TTC549 (cell line): ENCODE results near the gene F10.
"Not testable (repeated sequence)": the region's sequence is repeated elsewhere in the genome, so short reads cannot be mapped to it uniquely, and the experiment has no call there.

Experiments used
- FAIRE-seq: peaks from 2 replicates; lab custom pipeline; 2012; peaks lifted over from hg19 to GRCh38; lab: Jason Lieb, UNC

Gene F10

DNA sequence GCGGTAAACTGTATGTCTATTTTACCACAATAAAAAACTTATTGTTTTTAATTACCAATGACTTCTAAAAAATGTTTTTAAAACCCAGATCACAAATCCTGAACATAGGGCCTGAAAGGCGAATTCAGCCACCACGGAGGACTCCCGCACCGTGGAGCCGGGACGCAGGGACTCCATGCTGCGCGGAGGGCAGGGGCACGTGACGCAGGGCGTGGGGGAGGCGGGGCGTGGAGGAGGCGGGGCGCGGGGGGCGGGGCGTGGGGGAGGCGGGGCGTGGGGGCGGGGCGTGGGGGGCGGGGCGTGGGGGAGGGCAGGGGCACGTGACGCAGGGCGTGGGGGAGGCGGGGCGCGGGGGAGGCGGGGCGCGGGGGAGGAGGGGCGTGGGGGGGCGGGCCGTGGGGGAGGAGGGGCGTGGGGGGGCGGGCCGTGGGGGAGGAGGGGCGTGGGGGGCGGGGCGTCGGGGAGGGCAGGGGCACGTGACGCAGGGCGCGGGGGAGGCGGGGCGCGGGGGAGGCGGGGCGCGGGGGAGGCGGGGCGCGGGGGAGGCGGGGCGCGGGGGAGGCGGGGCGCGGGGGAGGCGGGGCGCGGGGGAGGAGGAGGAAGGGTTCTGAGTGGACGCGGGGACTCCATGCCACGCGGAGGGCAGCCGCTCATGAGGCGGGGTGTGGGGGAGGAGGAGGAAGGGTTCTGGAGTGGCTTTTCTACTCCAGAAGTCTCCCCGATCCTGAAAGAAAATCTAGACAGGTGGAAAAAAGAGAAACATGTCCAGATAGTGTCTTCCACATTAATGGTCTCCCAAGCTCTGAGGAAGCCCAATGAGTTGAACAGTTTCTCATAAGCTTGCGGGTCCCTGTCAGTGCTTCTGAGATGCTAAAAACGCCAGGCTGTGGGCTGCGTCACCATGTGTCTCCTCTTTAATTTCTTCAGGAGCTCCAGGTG, 31.5 kb downstream of the F10 start:
- no peak for FAIRE-seq

DNA sequence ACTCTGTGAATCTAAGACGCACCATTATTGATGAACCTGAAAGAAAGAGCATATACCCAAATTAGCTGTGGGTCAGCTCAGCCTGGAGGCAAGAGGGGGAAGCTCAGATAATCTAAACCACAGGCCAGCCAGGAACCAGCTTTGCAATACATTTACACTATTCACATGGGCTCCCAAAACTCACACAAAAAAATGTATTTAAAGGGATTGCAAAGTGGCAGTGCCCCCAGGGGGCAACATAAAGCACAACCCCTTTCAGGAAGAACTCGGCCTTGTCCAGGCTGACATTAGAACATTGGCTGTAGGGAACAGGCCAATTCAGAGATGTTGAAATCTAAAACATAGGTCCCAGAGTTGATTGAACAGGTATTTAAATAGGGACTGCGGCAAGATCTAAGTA, 32.6 kb downstream of the F10 start:
- FAIRE-seq, result no peak

DNA sequence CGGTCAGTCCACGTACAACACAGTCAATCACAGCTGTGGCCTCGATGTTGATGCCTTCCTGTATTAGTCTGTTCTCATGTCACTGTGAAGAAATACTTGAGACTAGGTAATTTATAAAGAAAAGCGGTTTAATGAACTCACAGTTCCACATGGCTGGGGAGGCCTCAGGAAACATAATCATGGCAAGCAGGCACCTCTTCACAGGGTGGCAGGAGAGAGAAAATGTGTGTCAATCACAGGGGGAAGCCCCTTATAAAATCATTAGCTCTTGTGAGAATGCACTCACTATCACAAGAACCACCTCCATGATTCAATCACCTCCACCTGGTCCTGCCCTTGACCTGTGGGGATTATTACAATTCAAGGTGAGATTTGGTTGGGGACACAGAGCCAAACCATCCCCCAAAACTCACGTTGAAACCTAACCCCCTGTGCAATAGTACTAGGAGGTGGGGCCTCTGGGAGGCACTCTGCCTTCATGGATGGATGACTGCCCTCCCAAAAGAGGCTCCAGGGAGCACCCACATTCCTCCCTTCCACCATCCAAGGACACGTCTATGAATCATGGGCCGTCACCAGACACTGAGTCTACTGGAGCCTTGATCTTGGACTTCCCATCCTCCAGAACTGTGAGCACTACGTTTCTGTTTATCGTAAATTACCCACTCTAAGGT, 33.5 kb downstream of the F10 start:
- FAIRE-seq, result no peak

DNA sequence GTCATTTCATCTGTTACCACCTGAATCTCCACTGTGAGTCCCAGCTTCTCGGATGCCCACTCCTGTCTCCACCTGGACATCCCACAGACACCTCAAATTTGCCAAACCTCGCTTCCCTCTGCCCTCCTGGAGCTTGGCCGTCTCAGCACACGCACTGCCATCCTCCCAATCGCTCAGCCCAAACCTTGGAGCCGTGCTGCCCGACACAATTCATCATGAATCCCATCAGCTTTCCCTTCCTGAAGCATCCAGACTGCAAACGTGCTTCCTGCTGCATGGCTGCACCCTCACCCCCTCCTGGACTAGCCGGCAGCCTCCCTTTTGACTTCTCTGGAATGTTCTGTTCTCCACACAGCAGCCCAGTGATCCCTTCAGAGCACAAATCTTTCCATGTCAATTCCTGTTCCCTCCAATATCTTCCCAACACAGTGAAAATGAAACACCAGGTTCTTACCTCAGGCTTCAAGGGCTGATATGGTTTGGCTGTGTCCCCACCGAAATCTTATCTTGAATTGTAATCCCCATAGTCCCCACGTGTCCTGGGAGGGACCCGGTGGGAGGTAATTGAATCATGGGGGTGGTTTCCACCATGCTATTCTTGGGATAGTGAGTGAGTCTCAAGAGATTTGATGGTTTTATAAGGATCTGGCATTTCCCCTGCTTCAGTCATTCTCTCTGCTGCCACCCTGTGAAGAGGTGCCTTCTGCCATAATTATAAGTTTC, 34.8 kb downstream of the F10 start:
- FAIRE-seq, result no peak

DNA sequence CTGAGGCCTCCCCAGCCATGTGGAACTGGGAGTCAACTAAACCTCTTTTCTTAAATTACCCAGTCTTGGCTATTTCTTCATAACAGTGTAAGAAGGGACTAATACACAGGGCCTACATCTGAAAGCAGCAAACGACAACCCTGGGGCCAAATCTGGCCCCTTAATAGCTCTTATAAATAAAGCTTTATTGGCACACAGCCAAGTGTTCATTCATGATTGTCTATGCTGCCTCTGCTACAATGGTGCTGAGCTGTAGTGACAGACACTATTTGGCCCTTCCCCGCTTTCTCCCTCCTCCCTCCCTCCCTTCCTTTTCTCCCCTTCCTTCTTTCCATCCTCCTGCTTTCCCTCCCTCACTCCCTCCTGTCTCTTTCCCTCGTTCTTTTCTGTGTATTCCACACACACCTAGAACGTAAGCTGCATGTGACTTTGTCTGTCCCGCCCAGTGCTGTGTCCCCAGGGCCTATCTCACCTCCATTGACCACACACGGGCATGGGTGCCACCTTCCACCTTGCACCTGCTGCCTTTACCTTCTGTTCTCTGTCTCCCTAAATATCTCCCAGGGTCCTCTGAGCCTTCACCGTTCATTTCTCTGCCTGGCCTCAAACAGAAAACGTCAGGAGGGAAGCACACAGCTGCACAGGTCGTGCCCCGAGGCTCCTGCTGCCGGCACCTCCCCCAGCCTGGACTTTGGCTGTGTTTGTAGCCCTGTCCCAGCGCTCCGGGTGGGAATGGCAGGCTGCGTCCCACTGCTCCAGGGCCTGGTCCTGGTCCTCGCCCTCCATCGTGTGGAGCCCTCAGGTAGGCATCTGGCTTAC, 35.5 kb downstream of the F10 start, which contains the start of gene PROZ:
Gene PROZ, plus strand, starts transcription at position 720 of the 819 bp plus-strand sequence. Its CDS starts 13 bp downstream, at position 733.
- FAIRE-seq, result no peak

DNA sequence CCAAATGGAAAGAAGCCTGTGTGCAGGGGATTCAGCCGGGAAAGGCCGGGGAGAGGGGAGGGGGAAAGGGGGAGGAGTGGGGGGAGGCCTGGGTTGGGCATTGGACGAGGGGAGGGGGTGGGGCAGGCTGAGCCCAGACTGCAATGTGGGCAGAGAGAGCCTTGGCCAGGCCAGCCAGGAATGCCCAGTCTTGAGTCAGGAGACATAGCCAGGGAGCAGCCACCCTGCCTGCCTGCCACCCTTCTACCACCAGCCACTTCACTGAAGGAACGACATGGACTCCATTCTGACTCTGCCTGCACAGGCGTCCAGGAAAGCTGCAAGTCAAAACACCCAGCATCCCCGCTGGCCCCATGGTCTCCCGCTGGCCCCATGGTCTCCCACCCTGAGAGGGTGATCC, 36.3 kb downstream of the F10 start:
- FAIRE-seq, result no peak

DNA sequence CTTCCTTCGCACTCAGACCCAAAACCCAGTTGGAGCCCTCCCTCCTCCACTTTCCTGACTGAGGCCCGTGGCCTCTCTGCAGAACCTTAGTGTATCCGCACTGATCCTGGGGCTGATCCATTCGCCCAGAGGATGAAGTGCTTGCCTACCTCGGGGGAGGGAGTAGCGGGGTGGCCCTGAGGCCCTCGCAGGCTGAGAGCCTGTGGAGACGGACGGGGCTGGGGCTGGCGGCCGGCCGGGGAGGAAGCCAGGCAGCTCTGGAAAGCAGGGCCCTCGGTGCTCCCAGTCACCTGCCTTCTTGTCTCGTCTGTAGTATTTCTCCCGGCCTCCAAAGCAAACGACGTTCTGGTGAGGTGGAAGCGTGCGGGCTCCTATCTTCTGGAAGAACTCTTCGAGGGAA, 37.1 kb downstream of the F10 start:
- no peak for FAIRE-seq

DNA sequence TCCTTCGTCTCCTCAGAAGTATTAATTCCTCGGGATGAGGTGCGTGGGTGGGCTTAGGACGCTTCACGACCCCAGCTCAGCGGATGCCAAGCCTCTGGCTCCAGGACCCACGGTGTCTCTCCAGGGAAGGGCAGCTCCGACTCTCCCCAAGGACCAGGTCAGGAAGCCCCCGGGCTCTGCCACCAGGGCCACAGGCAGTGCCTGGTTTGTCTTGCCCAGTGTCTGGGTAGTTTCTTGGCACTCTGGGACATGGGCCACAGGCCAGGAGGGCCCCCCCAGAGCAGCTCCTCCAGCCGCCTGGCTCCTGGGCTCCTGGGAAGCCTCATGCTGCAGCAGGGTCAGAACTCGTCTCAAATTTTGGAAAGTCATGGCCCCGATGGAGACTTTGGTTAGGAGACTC, 38.4 kb downstream of the F10 start:
- no peak for FAIRE-seq

DNA sequence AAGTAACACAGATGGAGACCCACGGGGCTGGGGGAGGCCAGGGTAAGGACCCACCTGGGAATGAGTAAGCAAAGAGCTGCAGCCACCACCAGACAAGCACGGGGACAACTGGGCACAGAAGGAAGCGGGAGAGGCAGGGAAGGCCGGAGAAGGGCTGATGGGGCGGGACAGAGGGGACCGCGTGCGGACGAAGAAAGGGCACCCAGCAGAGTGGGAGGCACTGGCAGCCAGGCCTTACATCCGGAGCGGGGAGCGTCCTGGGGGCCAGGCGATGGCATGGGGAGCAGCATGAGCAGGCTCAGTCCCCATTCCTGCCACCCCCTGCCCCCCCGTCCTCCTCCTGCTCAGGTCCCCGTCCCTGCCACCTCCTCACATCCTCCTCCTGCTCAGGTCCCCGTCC, 38.8 kb downstream of the F10 start:
- FAIRE-seq, result no peak

DNA sequence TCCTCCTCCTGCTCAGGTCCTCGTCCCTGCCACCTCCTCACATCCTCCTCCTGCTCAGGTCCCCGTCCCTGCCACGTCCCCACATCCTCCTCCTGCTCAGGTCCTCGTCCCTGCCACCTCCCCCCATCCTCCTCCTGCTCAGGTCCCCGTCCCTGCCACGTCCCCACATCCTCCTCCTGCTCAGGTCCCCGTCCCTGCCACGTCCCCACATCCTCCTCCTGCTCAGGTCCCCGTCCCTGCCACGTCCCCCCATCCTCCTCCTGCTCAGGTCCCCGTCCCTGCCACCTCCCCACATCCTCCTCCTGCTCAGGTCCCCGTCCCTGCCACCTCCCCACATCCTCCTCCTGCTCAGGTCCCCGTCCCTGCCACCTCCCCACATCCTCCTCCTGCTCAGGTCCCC, 39.4 kb downstream of the F10 start:
- FAIRE-seq, result not testable (repeated sequence)

DNA sequence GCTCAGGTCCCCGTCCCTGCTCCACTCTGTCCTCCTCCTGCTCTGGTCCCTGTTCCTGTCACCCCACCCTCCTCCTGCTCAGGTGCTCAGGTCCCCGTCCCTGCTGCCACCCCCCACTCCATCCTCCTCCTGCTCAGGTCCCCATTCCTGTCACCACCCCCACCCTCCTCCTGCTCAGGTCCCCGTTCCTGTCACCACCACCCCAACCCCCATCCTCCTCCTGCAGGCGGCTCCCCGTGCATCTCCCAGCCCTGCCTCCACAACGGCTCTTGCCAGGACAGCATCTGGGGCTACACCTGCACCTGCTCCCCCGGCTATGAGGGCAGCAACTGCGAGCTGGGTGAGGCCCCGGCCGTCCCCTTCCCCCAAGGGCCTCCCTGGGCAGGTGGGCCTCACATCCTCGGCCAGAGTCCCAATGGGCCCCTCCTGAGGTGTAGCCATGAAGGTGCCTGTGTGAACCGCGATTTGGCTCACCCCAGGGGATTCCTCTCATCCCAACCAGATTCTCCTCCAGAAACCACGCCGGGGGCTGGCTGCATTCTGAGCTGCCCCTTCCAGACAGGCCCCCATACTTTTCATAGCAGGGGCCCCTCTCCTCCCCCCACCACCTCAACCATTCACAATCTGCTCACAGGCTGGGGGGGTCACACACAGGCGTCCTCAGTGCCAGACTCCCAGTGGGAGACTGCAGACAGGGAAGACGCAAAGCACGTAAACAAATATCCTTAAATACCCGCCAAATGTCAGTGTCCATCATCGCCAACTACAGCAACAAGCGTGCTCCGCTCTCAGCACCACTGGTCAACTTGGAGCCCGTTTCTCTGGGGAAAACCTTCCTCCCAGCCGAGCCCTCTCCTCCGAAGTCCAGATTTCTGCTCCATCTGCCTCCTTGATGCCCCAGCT, 40.4 kb downstream of the F10 start:
- FAIRE-seq, result no peak

DNA sequence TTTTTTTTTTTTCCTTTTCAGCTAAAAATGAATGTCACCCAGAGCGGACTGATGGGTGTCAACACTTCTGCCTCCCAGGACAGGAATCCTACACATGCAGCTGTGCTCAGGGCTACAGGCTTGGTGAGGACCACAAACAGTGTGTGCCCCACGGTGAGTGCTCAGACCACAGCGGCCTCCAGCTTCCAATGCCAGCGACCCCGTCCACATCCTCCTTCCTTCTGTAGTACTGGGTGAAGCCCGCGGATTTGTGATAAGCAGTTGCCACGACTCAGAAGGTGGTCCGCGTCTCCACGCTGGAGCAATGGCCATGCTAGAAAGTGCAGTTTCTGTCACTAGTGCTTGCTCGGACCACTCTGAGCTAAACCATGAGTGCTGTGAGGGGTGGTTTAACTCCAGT, 41.9 kb downstream of the F10 start:
- FAIRE-seq, result no peak

DNA sequence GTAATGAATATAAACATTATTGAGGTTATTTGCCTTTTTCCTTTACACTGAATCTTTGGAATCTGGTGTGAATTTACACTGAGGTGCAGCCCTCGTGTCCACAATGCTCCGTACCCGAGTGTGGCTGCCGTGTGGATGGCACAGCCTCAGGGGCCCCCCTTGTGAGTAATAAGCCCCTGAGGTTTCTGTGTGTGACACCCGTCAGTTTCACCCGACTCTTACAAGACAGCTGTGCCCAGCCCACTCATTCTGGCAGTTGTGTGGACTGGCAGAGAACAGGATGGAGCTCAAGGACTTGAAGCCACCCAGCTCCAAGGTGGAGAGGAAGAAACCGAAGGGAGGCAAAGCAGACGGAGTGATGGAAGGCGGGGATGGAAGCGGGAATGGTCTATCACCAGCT, 43.7 kb downstream of the F10 start:
- no peak for FAIRE-seq

DNA sequence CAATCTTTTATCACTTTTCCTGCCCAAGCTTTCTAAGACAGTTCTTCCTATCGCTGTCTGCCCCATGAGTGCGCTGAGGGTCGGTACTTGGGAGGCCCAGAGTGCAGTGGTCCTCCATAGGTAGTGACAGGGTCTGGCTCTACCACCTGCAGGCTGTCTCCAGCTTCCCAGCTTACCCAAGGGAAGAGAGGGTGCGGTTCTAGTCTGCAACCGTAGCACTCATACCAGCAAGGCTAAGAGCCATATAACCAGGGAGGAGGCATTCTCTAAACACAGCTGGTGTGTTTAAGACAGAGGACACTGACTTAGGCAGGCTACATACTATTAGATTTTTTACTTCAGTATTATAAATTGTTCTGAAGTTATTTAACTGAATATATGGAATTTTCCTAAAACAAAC, 44.1 kb downstream of the F10 start:
- no peak for FAIRE-seq

DNA sequence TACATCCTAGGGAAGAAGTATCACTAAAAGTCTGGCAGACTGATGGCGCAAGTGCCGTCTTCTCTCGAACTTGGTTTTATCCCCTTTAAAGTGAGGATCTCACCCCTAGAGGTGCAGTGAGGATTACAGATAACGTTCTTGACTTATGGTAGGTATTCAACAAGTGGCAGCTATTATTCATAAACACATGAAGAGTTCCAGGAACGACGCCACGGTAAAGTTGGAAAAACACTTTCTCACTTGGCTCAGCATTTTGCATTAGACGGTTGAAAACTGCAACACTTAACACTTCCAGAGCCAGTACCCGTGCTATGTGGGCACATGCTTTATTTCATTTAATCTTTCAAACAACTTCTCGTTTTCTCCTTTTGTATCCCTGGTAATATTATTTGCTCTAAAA, 44.6 kb downstream of the F10 start:
- FAIRE-seq, result no peak

DNA sequence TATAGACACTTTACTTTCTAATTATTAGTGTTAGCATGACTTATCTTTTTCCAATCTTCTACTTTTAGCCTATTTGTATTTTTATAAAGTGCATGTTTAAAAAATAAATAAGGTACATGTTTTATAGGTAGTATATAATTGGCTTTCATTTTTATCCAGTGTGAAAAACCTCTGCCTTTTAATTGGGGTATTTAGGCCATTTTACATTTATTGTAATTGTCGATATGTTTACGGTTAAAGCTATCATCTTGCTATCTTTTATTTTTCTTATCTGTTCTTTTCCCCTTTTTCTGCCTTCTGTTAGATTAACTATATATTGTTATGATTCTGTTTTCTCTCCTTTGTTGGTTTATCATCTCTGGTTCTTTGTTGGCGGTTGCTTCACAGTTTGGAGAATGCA, 45.0 kb downstream of the F10 start:
- no peak for FAIRE-seq

DNA sequence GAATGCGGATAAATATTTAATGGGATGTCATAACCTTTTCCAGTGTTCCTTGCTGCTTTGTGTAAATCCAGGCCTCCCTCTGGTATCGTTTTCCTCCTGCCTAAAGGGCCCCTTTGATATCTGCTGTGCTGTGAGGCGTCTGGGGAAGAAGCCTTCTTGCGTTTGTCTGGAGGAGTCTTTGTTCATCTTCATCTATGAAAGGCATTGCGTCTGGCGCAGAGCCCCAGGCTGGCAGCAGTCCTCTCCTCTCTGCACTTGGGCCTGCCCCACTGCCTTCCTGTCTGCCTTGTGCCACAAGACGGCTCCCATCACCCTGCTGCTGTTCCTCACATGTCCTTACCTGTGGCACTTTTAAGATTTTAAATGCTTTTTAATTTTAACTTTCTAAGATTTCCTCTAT, 45.6 kb downstream of the F10 start:
- no peak for FAIRE-seq

DNA sequence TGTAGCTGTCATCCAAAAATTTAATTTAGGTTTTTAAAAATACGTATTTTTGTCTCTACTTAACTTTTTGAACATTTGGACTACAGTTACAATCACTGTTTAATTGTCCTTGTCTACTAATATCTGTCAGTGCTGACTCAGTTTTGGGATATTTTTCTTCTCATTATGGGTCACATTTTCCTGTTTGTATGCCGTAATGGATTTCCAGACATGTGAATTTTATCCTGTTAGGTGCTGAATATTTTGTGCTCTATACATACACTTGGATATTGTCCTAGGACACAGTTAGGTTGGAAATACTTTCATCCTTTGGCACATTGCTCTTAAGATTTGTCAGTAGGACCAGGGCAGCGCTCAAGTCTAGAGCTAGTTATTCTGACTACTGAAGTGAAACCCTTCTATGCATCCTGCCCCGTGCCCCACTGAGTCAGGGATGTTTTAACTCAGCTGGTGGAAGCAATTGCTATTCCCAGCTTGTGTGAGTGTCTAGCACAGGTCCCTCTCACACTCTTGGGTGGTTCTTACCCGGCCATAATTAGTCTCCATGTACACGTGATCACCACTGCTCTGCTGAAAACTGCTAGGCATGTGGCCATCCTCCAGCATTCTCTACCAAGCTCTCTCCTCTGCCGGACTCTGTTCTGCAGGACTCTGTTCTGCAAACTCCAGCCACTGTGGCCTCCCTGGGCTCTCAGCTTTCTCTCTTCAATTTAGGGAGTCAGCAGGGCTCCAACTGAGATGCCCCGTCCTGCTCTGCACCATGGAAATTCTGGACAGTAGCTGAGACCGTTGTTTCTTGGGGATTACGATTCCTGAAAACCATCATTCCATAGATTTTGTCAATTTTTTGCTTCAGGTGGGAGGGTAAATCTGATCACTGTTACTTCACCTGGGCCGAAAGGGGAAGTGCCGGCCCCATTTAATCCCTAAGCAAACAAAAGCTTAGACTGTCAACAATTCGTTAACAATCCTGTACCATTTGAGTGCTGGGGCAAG, 47.0 kb downstream of the F10 start:
- no peak for FAIRE-seq

DNA sequence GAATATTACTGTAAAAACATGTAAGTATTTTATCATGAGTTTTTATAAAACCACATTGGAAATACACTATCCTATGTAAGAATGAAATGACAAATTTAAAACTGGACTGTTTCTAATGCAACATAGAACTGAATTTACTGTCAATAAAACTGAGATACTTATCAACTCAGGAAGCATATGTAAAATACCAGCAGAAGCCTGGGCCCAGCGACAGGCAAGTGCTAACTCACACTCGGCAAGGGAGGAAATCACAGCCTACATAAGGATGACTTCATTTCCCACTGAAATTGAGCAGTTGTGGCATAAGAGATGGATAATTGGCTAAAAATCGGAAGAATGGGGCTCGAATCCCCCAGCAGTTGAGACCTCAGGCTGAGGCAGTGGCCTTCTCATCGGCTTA, 47.9 kb downstream of the F10 start:
- FAIRE-seq, result no peak
